COR-L47 (cell line): ENCODE results near the gene ANKFY1.
"Not testable (repeated sequence)": the region's sequence is repeated elsewhere in the genome, so short reads cannot be mapped to it uniquely, and the experiment has no call there.

Experiments
- DNase-seq: peaks from one replicate; lab custom pipeline; 2025; lab: John Stamatoyannopoulos, UW

Gene ANKFY1

GRCh38 chr17:4219241-4219640 lies 44.5 kb downstream of the ANKFY1 start:
- DNase-seq, result no peak

- DNase-seq, result no peak
These were observed 47.8 kb downstream of the ANKFY1 start for GRCh38 chr17:4215882-4216570.

GRCh38 chr17:4214157-4214556 lies 49.6 kb downstream of the ANKFY1 start:
- no peak for DNase-seq

GRCh38 chr17:4209611-4210010 lies 54.2 kb downstream of the ANKFY1 start:
- DNase-seq, result no peak

GRCh38 chr17:4208238-4208637 lies 55.5 kb downstream of the ANKFY1 start:
- DNase-seq, result no peak

- no peak for DNase-seq
These were observed 56.8 kb downstream of the ANKFY1 start for GRCh38 chr17:4206962-4207361.

- DNase-seq, result no peak
These were observed 57.9 kb downstream of the ANKFY1 start for GRCh38 chr17:4205917-4206316.

- DNase-seq, result no peak
These were observed 59.0 kb downstream of the ANKFY1 start for GRCh38 chr17:4204710-4205173.

GRCh38 chr17:4204190-4204589 lies 59.6 kb downstream of the ANKFY1 start:
- no peak for DNase-seq

GRCh38 chr17:4201226-4201625 lies 62.6 kb downstream of the ANKFY1 start:
- DNase-seq, result no peak

GRCh38 chr17:4199818-4200402 lies 63.9 kb downstream of the ANKFY1 start:
- no peak for DNase-seq

GRCh38 chr17:4198995-4199394 lies 64.8 kb downstream of the ANKFY1 start:
- no peak for DNase-seq

- no peak for DNase-seq
These were observed 68.5 kb downstream of the ANKFY1 start for GRCh38 chr17:4195306-4195705.

GRCh38 chr17:4194796-4195195 lies 69.0 kb downstream of the ANKFY1 start:
- DNase-seq, result no peak

- not testable (repeated sequence) for DNase-seq
These were observed 73.0 kb downstream of the ANKFY1 start for GRCh38 chr17:4190791-4191190.

GRCh38 chr17:4189280-4189679 lies 74.5 kb downstream of the ANKFY1 start:
- DNase-seq, result no peak

GRCh38 chr17:4188076-4188475 lies 75.7 kb downstream of the ANKFY1 start:
- DNase-seq, result no peak

GRCh38 chr17:4187076-4187475 lies 76.7 kb downstream of the ANKFY1 start:
- DNase-seq, result no peak

GRCh38 chr17:4186357-4186881 lies 77.4 kb downstream of the ANKFY1 start:
- DNase-seq, result no peak

- no peak for DNase-seq
These were observed 78.1 kb downstream of the ANKFY1 start for GRCh38 chr17:4185656-4186055.

GRCh38 chr17:4184811-4185210 lies 79.0 kb downstream of the ANKFY1 start:
- DNase-seq, result no peak

- no peak for DNase-seq
These were observed 81.7 kb downstream of the ANKFY1 start for GRCh38 chr17:4182043-4182442.

GRCh38 chr17:4180791-4181190 lies 83.0 kb downstream of the ANKFY1 start:
- DNase-seq, result no peak

- no peak for DNase-seq
These were observed 84.7 kb downstream of the ANKFY1 start for GRCh38 chr17:4179071-4179470.
